Measurements from ENCODE around the gene MACC1. TPM values are rescaled to one million over a fixed set of nuclear protein-coding genes. Genes with fewer than 3 reads are reported as not detected.

The MACC1 gene
- total and polyA plus RNA-seq, 9 of the 15 experiments (the other 6 are each of a cell fraction or from before 2014, with no cell fraction given) = 5.9 to 30.2 (median 10.4) TPM

DNA sequence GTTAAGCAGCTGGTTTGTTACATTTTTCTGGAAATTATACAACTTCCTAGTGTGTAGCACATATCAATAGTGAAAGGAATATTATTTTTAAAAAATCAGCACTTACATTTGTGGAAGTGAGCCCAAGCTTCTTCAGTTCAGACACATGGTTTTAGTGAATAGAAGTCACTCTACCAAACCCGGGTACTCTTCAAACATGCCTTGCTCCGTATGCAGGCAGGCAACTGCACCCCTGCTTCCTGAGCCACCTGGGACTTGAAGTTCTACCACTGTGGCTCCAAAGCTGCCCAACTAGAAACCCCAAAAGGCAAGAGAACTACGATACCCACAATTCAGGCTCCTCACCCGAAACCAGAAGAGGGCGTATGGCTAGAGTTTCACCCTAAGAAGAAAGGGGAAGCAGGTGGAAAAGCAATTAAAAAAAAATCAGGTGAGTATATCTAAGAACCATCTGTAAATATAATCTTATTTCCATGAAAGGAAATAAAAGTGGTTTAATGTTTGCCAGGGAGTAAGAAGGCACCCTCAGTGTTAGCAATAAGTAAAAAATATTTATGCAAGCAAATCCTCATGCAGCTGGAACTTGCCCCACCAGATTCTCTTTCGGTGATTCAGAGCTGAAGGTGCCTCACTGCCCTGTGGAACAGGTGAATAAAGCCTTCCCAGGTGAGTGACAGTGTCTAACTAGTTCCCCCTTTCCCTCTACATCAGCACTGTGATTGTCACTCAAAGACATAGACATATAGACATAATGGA, at the start of gene MACC1 (continued):
- TF ChIP-seq ZNF583 (CRISPR knock-in tag; IDR thresholded peaks at IDR 0.05) (no peak), BMI1 (IDR thresholded peaks at IDR 0.05; ENCODE audit: low read length) (no peak), ZNF609 (CRISPR knock-in tag; IDR thresholded peaks at IDR 0.05; ENCODE audit: borderline replicate concordance) (no peak), TAF1 (IDR thresholded peaks at IDR 0.05; ENCODE audit: control insufficient read depth, extremely low read depth, insufficient read depth, low read length, severe bottlenecking) (no peak), E2F8 (IDR thresholded peaks at IDR 0.05; ENCODE audit: low read depth, partially characterized antibody) (no peak), RBBP5 (IDR thresholded peaks at IDR 0.05; ENCODE audit: borderline replicate concordance, insufficient read depth, low read length, poor library complexity, severe bottlenecking) (no peak), CUX1 (CRISPR knock-in tag; IDR thresholded peaks at IDR 0.05) (no peak), ZNF699 (CRISPR knock-in tag; IDR thresholded peaks at IDR 0.05; ENCODE audit: insufficient replicate concordance) (no peak), POLR2AphosphoS2 (IDR thresholded peaks at IDR 0.05; ENCODE audit: low read length) (no peak), HES1 (IDR thresholded peaks at IDR 0.05; ENCODE audit: low read depth) (no peak), KLF6 (CRISPR knock-in tag; IDR thresholded peaks at IDR 0.05; ENCODE audit: borderline replicate concordance) (no peak), HDAC6 (IDR thresholded peaks at IDR 0.05; ENCODE audit: low read depth, low read length) (no peak)
